SK-N-SH (cell line): ENCODE data around the gene ZNF25.

ENCODE experiments used
- CHD2 ChIP-seq: fragments of 150-350 bp; IDR thresholded peaks from 2 replicates; pipeline ENCODE4 v1.6.1; 2018; ENCODE audit warnings: low read length; ENCODE audit not compliant: partially characterized antibody
- CTCF ChIP-seq: fragments of 200-600 bp; sonication (generic); IDR thresholded peaks from 2 replicates; pipeline ENCODE4 v1.6.1; 2017; ENCODE audit warnings: antibody characterized with exemption, mild to moderate bottlenecking, moderate library complexity
- GATA2 ChIP-seq: sonication (generic); formaldehyde crosslinking; IDR thresholded peaks from 2 replicates; pipeline ENCODE4 v1.5.0; 2020; ENCODE audit warnings: mild to moderate bottlenecking, missing genetic modification reagents
- NRF1 ChIP-seq: IDR thresholded peaks from 2 replicates; pipeline ENCODE4 v1.6.1; 2012; ENCODE audit warnings: low read depth, mild to moderate bottlenecking, low read length
- POLR2AphosphoS5 ChIP-seq: IDR thresholded peaks from 2 replicates; pipeline ENCODE4 v1.6.1; 2012; ENCODE audit warnings: low read depth, low read length
- RAD21 ChIP-seq: IDR thresholded peaks from 2 replicates; pipeline ENCODE4 v1.6.1; 2012; ENCODE audit warnings: mild to moderate bottlenecking, low read length
- REST ChIP-seq: IDR thresholded peaks from 2 replicates; pipeline ENCODE4 v1.6.1; 2012; ENCODE audit warnings: mild to moderate bottlenecking, low read depth, low read length, moderate library complexity
- RFX5 ChIP-seq: IDR thresholded peaks from 2 replicates; pipeline ENCODE4 v1.6.1; 2012; ENCODE audit warnings: mild to moderate bottlenecking, improper control_type of control experiment, low read length
- SMC3 ChIP-seq: IDR thresholded peaks from 2 replicates; pipeline ENCODE4 v1.6.1; 2012; ENCODE audit warnings: low read depth, low read length, improper control_type of control experiment
- TCF12 ChIP-seq: IDR thresholded peaks from 2 replicates; pipeline ENCODE4 v1.4.0; 2012
- TEAD4 ChIP-seq: IDR thresholded peaks from 2 replicates; pipeline ENCODE4 v1.4.0; 2012; ENCODE audit warnings: mild to moderate bottlenecking, borderline replicate concordance; ENCODE audit not compliant: insufficient read depth
- YY1 ChIP-seq: IDR thresholded peaks from 2 replicates; pipeline ENCODE4 v1.4.0; 2012; ENCODE audit warnings: low read depth, mild to moderate bottlenecking
- ZBTB33 ChIP-seq: IDR thresholded peaks from 2 replicates; pipeline ENCODE4 v1.4.0; 2012; ENCODE audit warnings: low read depth, borderline replicate concordance

GRCh38 chr10:37948210-37948609 lies 28.2 kb downstream of the ZNF25 start:
- TF ChIP-seq RAD21: no peak
- no peak for TF ChIP-seq CTCF
- TF ChIP-seq YY1: no peak
- no peak for TF ChIP-seq NRF1
- no peak for TF ChIP-seq TCF12
- no peak for TF ChIP-seq CHD2
- no peak for TF ChIP-seq REST
- TF ChIP-seq RFX5: no peak
- TF ChIP-seq ZBTB33: no peak
- no peak for TF ChIP-seq SMC3
- no peak for TF ChIP-seq TEAD4
- TF ChIP-seq GATA2: no peak
- no peak for TF ChIP-seq POLR2AphosphoS5
